ENCODE results near the gene MXRA8. TPM values are rescaled to one million over a fixed set of nuclear protein-coding genes. Genes with fewer than 3 reads are reported as not detected.
A peak's percentile ranks its signal among the peaks of the same experiment; 100 is the strongest.

MXRA8 gene
- total RNA-seq, 1 experiment from 2014 or later, result 9.6 TPM

DNA sequence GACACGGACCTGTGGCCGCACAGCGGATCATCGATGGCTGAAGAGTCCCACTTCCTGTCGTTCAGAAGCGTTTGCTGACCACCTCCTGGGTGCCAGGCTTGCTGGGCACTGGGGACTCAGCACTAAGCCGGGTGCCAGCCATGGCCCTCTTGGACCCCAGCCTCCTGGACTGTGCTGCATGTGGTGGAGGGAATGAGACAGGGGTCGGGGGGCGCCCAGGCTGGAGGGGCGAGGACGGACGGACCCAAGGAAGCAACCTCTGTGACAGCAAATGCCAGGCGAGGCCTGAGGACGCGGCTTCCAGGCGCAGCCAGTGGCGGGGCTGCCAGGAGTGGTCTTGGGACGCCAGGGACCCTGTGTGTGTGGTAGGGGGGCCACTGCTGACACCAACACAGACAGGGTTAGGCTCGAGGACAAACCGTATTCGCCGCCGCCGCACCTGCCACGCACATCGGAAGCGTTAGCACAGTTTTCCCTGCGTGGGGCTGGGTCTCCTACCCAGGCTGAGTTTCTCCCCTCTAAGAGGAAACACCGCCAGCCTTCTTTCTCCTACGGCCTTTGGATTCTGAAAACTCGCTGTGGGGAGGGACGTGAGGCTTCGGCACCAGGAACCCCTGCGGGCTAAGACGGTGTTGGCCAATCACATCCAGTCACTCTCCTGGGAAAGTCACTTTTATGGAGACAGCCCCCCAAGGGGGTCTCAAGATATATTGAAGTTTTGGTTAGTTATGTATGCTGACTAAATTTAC lies 3.1 kb upstream of the MXRA8 start:
- no peak overlapping the region for H3K23ac ChIP-seq (ENCODE audit: insufficient read length, low read depth, low read length)
- H3T11ph ChIP-seq (ENCODE audit: low read length), result no peak overlapping the region
- H4K8ac ChIP-seq (replicated peaks; ENCODE audit: insufficient read length, low read depth, low read length), result no peak overlapping the region
- H4K20me1 ChIP-seq (ENCODE audit: control insufficient read depth, insufficient read depth, insufficient read length), result no peaks in the 10 kb centered on the region
- Mint-ChIP-seq H3K27ac (no peak overlapping the region; a peak in 1 of 7 replicates), H3K4me1 (peaks cover 22 to 42% of the 10 kb centered on the region in 2 experiments), H3K36me3 (ENCODE audit: insufficient read depth in 1 of 3, low read depth in 3 of 3) (no peaks in the 10 kb centered on the region), H3K4me3 (no peak overlapping the region), H3K9me3 (no peaks in the 10 kb centered on the region; a peak in 2 of 5 replicates), H3K27me3 (ENCODE audit: low read depth) (peaks cover 39% of the 10 kb centered on the region)
- H3K79me2 ChIP-seq (ENCODE audit: insufficient read depth, low read length), result no peaks in the 10 kb centered on the region
- no peak overlapping the region for H2AK5ac ChIP-seq (ENCODE audit: insufficient read length, low read length)
- no peak overlapping the region for H3K4me2 ChIP-seq (ENCODE audit: insufficient read depth, insufficient read length, low read length)
- H3K9me3 ChIP-seq (ENCODE audit: control insufficient read depth, low read depth, low read length), result peaks cover 8% of the 10 kb centered on the region
- H3K9ac ChIP-seq (ENCODE audit: extremely low read depth, insufficient read length, low read length), result no peak overlapping the region
- no peak for TF ChIP-seq CTCF (conservative IDR thresholded peaks at IDR 0.05)
- H2BK5ac ChIP-seq (ENCODE audit: insufficient read length, low read length), result no peak overlapping the region
- H2BK15ac ChIP-seq (ENCODE audit: low read depth, low read length), result no peak overlapping the region
- peak overlapping the region; percentile 53 for H4K5ac ChIP-seq (ENCODE audit: insufficient read length, low read depth, low read length)
- no peak for DNase-seq
- no peaks in the 10 kb centered on the region for H3K27me3 ChIP-seq (ENCODE audit: insufficient read depth, low read length)
- H3K23me2 ChIP-seq (ENCODE audit: insufficient read length, low read depth, low read length, poor library complexity, severe bottlenecking), result no peaks in the 10 kb centered on the region
- no peak overlapping the region for H3K4ac ChIP-seq (ENCODE audit: low read depth, low read length)
- WGBS (ENCODE audit: extremely low coverage, insufficient read length, low lambda C conversion rate), result no CpG with 5 or more reads among the region's 35 CpGs
- H3K4me1 ChIP-seq (ENCODE audit: insufficient read depth, low read length), result peaks cover 2% of the 10 kb centered on the region; the same call in 1 of the 2 replicates
- H3K79me1 ChIP-seq (ENCODE audit: insufficient read depth, low read depth, low read length, poor library complexity, severe bottlenecking), result no peaks in the 10 kb centered on the region
- no peak overlapping the region for H3K18ac ChIP-seq (ENCODE audit: insufficient read length, low read depth, low read length)
- no peak overlapping the region; the same call in 1 of the 2 replicates for H3K14ac ChIP-seq (ENCODE audit: insufficient read depth, low read length)
- no peak overlapping the region for H2AFZ ChIP-seq (ENCODE audit: low read length)
- no peak overlapping the region for H2BK120ac ChIP-seq (ENCODE audit: low read depth, low read length, poor library complexity, severe bottlenecking)
- no peak overlapping the region for H2BK20ac ChIP-seq (ENCODE audit: low read depth, low read length, poor library complexity, severe bottlenecking)
- no peak overlapping the region for H2BK12ac ChIP-seq (ENCODE audit: insufficient read length, low read depth, low read length)
- H3K27ac ChIP-seq (ENCODE audit: insufficient read length, low read depth, low read length), result no peak overlapping the region
- H3K56ac ChIP-seq (ENCODE audit: insufficient read length, low read depth, low read length), result no peak overlapping the region
- H4K91ac ChIP-seq (ENCODE audit: insufficient read length, low read depth, low read length), result no peak overlapping the region

All from H9 (cell line).